GM18502 (cell line): ENCODE data around the gene MAGI2.
"Not testable (repeated sequence)": the region's sequence is repeated elsewhere in the genome, so short reads cannot be mapped to it uniquely, and the experiment has no call there.

Source experiments
- ATAC-seq: cut with Tn5 transposase; IDR thresholded peaks from one replicate; pipeline ENCODE4 v1.9.1; 2021; ENCODE audit warnings: mild to moderate bottlenecking; ENCODE audit not compliant: unreplicated experiment, poor library complexity

MAGI2 gene

GRCh38 chr7:79090543-79090942 is 362.9 kb downstream of the MAGI2 start:
- no peak for ATAC-seq

GRCh38 chr7:79084423-79084822 is 369.0 kb downstream of the MAGI2 start:
- no peak for ATAC-seq

GRCh38 chr7:79079919-79080554 is 373.4 kb downstream of the MAGI2 start:
- no peak for ATAC-seq

- no peak for ATAC-seq
Observed at GRCh38 chr7:79078273-79078672, 375.2 kb downstream of the MAGI2 start.

- ATAC-seq: not testable (repeated sequence)
Observed at GRCh38 chr7:79071187-79071586, 382.3 kb downstream of the MAGI2 start.

- ATAC-seq: no peak
Observed at GRCh38 chr7:79064187-79064823, 389.2 kb downstream of the MAGI2 start.

- ATAC-seq: no peak
Observed at GRCh38 chr7:79063019-79063698, 390.3 kb downstream of the MAGI2 start.

- no peak for ATAC-seq
Observed at GRCh38 chr7:79060498-79060897, 393.0 kb downstream of the MAGI2 start.

GRCh38 chr7:79055722-79056415 is 397.6 kb downstream of the MAGI2 start:
- no peak for ATAC-seq

GRCh38 chr7:79051915-79052314 is 401.6 kb downstream of the MAGI2 start:
- ATAC-seq: no peak

GRCh38 chr7:79050603-79051002 is 402.9 kb downstream of the MAGI2 start:
- no peak for ATAC-seq

GRCh38 chr7:79046061-79046460 is 407.4 kb downstream of the MAGI2 start:
- ATAC-seq: no peak

GRCh38 chr7:79037001-79037400 is 416.5 kb downstream of the MAGI2 start:
- ATAC-seq: no peak

GRCh38 chr7:79036356-79036755 is 417.1 kb downstream of the MAGI2 start:
- ATAC-seq: no peak

GRCh38 chr7:79035858-79036257 is 417.6 kb downstream of the MAGI2 start:
- no peak for ATAC-seq

- ATAC-seq: no peak
Observed at GRCh38 chr7:79034730-79035129, 418.7 kb downstream of the MAGI2 start.

GRCh38 chr7:79019711-79020110 is 433.8 kb downstream of the MAGI2 start:
- not testable (repeated sequence) for ATAC-seq

- no peak for ATAC-seq
Observed at GRCh38 chr7:79011921-79012320, 441.5 kb downstream of the MAGI2 start.

- no peak for ATAC-seq
Observed at GRCh38 chr7:79009647-79010046, 443.8 kb downstream of the MAGI2 start.

GRCh38 chr7:79008786-79009185 is 444.7 kb downstream of the MAGI2 start:
- ATAC-seq: no peak

- no peak for ATAC-seq
Observed at GRCh38 chr7:78996013-78996412, 457.5 kb downstream of the MAGI2 start.
